NK-92 treated with Interleukin-12 subunit alpha and Interleukin-12 subunit beta, amount 100 ng/mL, for 24 hours (cell line): ENCODE measurements around the gene ME3.
"Not testable (repeated sequence)": the region's sequence is repeated elsewhere in the genome, so short reads cannot be mapped to it uniquely, and the experiment has no call there.

Experiments used
- DNase-seq: peaks from one replicate; lab custom pipeline; 2025; lab: John Stamatoyannopoulos, UW

ME3 gene

GRCh38 chr11:86663761-86664160, 8.7 kb downstream of the ME3 start:
- DNase-seq: no peak

- DNase-seq: no peak
Observed at GRCh38 chr11:86663291-86663690, 9.1 kb downstream of the ME3 start.

DNA sequence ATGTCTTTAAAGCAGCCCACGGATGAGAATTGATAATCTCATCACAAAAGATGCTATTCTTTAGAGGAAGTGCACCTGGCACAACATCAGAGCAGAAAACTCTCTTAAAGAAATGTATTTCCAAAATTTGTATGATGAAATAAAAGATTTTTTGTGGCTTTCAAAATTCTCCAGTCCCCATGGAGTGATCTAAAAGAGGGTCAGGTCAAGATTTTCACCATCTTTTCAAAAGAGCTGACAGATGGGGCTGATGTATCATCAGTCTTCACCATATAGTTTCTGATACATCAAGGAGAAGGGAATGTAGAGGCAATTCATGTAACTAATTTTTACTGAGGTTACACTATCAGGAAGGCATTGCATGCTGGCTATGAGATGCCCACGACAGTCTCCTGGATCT, 11.7 kb downstream of the ME3 start:
- no peak for DNase-seq

- no peak for DNase-seq
Observed at GRCh38 chr11:86660088-86660487, 12.3 kb downstream of the ME3 start.

DNA sequence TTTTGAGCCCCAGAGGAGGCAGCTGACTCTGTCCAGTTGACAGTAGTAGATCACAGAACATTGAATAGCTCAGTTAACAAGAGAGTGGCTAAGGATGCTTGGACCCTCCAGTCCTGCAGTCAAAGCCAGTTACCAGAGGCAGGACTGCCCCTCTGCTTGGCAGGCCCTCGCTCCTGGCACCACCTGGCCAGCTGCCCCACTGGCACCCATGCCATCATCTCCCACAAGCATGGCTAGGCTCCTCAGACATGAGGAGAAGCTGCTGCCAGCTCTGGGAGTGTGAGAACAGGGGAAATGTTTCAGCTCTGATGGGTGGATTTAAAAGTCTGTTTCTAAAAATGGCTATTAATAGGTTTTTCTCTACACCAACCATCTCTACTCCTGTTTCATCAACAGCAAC, 13.9 kb downstream of the ME3 start:
- DNase-seq: no peak

- DNase-seq: not testable (repeated sequence)
Observed at GRCh38 chr11:86645212-86645611, 27.2 kb downstream of the ME3 start.

- no peak for DNase-seq
Observed at GRCh38 chr11:86644291-86644690, 28.1 kb downstream of the ME3 start.

- no peak for DNase-seq
Observed at GRCh38 chr11:86641537-86642261, 30.7 kb downstream of the ME3 start.

DNA sequence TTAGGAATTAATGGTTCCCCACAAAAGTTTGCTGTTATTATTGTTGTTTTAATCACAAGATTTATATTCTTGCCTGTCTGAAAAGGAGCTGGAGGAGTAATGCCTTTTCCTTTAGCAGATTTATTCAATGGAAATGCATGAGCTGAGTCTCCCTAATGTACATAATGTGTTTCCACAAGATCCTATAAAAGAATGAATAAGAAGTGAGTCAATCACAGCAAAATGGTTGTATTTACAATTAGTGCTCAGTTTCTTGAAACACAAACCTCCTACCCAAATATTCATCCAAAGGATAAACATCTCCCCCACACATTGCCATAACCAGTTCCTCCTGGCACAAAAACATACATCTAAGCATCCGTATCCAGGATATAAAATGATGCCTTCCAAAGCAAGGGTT, 33.3 kb downstream of the ME3 start:
- DNase-seq: no peak

DNA sequence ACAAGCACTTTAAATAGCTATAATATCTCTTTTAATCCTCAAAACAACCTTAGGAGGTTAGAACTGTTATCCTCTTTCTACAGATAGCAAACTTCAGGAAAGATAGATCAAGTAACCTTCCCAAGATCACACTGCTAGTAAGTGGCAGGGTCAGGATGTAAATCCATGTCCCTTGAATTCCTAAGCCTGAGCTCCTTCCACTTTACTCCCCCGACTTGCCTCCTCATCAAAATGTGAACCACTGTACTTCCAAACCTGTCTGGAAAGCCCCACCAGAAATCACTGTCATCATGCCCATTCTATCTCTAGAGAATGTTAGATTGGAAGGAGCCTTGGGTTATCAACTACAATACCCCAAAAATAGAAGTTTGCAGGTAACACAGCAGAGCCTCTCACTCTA, 33.7 kb downstream of the ME3 start:
- no peak for DNase-seq

DNA sequence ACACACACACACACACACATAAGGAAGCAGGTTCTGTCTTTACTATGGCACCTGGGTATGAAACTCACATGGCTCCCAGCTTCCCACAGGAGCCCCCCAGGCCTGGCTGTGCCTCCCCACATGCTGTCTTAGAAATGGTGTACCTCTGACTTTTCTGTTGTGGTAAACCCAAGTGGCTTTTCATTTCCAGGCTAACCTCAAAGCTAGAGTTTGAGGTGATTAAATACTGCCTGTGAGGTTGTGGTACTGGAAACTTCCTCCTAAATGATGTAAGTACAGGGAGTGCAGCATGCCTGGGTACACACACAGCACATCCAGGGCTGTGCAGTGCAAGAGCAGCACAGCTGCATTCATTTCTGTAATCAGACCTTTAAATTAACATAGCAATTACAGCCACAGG, 34.4 kb downstream of the ME3 start:
- peak; percentile 58 for DNase-seq

DNA sequence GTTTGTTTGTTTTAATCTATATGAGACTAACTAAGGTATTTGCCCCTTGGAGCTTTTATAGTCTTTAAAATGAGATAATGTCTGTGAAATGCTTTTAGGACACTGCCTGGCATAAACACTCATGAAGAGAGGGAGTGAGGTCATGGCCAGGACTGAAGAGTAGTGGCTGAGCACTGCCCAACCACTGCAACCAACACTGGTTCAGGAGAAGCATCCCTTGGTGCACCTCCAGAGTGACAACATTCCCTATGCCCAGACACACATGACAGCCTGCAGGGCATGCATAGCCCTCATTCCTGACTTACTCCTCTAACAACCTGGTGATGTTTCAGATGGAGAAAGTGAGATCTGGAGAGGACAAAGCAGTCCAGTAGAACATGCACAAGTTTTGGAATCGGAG, 36.1 kb downstream of the ME3 start:
- DNase-seq: no peak

GRCh38 chr11:86632499-86633269, 39.7 kb downstream of the ME3 start:
- peak; percentile 62 for DNase-seq

GRCh38 chr11:86630229-86630981, 42.0 kb downstream of the ME3 start:
- no peak for DNase-seq

DNA sequence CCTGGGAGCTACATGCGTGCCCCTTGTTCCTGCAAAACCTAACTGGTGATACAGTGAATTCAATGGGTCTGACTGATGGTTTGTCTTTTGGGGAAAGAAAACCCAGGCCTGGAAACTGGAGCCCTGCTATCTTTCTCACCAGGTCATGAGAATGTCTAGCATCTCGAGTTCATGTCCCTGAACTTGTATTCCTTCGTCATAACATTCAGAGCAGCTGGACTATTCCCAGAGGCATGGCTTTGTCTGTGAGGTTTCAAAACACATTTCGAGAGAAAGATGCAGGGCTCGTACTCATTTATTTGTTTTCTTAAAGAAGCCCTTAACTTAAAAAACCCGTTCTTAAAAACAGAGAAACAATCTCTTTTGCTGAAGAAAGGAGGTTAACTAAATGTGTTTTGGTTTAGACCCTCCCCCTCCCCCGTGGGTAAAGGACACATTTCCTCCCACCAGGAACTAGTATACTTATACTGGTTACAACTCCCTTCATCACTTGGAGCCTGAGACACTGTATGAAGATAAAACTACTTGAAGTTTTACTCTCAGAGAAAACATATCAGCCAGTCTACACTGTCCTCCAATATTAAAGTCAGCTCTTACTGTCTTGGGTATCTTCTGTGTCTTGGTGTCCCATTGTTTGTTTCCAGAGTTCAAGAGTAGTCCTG, 43.2 kb downstream of the ME3 start:
- DNase-seq: no peak

DNA sequence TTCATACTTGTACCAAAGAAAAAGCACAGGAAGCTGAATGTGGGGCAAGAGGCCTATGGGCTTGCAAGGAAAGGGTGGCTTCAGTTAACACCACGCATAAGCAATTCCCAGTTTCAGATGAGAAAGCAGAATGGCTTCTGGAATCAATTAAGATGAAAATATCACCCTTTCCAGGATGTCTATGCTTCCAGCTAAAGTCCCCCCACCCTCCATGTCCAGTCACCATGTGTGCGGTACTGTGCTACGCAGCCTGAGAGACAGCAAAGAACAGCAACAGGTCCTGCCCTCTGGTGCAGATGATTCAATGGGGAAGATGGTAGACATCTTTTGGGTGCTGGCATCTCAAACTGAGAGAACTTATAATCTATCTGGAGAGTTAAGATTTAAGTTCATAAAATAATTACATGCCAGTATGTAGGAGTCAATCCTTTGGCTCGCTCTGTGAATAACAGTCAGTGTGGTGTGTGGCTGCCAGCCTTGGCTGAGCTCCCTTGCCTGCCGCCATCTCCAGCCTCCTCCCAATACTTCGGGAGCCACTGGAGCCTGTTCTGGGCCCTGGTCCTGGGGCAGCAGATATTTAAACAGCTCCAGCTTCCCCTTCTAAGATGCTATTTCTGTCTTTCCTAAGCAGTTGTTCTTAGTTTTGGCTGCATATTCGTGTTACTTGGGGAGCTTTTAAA, 44.5 kb downstream of the ME3 start:
- no peak for DNase-seq

- no peak for DNase-seq
Observed at GRCh38 chr11:86625981-86626380, 46.4 kb downstream of the ME3 start.

DNA sequence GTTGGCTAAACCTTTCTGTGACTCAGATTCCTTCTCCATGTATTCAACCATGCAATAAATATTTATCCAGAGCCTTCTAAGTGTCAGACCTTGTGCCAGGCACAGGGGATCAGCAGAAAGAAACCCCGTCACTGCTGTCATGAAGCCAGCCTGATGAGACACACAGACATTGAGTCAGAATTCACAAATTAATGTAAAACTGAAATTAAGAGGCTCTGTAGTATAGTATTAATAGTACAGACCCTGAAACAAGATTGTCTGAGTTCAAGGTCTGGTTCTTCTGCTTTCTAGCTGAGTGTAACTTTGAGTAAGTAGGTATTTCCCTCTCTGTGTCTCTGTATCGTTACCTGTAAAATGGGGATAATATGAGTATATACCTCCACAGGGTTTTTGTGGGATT, 46.9 kb downstream of the ME3 start:
- DNase-seq: no peak

DNA sequence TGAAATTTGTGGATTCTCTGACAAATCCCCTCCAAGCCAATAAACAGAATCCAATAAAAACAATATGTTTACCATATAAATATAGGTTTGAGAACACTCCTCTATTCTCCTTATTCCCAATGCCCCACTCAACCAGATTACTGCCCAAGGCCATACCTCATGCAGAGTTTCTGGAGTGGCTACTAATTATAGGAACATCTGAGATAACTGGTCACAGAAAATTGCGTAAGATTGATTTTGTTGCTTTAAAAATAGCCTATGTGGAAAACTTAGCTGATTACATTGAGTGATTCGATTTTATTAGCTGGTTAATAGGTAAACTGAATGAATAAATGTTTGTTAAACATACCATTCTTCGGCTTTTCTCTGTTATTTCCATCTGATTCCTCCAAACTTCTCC, 48.0 kb downstream of the ME3 start:
- no peak for DNase-seq

GRCh38 chr11:86623736-86624135, 48.7 kb downstream of the ME3 start:
- no peak for DNase-seq

DNA sequence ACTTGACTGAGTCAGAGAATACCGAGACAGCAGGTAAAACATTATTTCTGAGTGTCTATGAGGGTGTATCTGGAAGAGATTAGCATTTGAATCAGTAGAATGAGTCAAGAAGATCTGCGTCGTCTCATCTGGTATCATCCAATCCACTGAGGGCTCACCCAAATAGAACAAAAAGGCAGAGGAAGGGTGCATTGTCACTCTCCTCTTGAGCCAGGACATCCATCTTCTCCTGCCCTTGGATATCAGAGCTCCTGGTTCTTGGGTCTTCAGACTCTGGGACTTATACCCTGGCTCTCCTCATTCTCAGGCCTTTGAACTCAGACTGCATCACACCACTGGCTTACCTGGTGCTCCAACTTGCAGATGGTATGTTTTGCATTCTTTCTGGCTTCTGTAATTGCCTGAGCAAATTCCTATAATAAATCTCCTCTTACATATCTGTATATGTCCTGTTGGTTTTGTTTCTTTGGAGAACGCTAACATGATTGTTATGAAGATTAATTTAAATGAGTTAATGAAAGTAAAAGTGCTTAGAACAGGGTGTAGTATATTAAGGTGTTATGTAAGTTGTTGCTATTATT, 49.3 kb downstream of the ME3 start:
- DNase-seq: no peak
